Measurements from ENCODE around the gene SETD7. TPM values are rescaled to one million over a fixed set of nuclear protein-coding genes. Genes with fewer than 3 reads are reported as not detected.

SETD7 gene
- total and polyA plus RNA-seq, 2 of the 8 experiments (the other 6 are each of a cell fraction or from before 2014, with no cell fraction given): 1.5 to 4.6 TPM

- TF ChIP-seq CHD7 (IDR thresholded peaks at IDR 0.05; ENCODE audit: insufficient replicate concordance, low read length): no peak
- no peak for TF ChIP-seq NRF1 (IDR thresholded peaks at IDR 0.05; ENCODE audit: low read depth, low read length)
- no peak for TF ChIP-seq EZH2 (IDR thresholded peaks at IDR 0.05; ENCODE audit: low read depth, low read length, severe bottlenecking)
- TF ChIP-seq TCF12 (IDR thresholded peaks at IDR 0.05; ENCODE audit: low read depth, low read length): no peak
- TF ChIP-seq FOSL1 (IDR thresholded peaks at IDR 0.05; ENCODE audit: insufficient read depth, low read depth, low read length): no peak
- TF ChIP-seq CTCF (IDR thresholded peaks at IDR 0.05; ENCODE audit: control extremely low read depth in 1 of 3, insufficient read depth in 1 of 3, low read depth in 1 of 3, low read length in 3 of 3): no peak
- no peak for TF ChIP-seq TBP (IDR thresholded peaks at IDR 0.05; ENCODE audit: low read depth, low read length)
Observed at GRCh38 chr4:139589336-139590018, 33.5 kb upstream of the SETD7 start (continued).

Data from H1 (cell line).